Heart left ventricle (tissue), 13 donors: Measurements from ENCODE around the gene INSR.

Experiments used
- POLR2A ChIP-seq, 2 donors: fragments of 450-650 bp; IDR thresholded peaks; one replicate each; pipeline ENCODE4 v1.6.1; 2017; ENCODE audit warnings: antibody characterized with exemption in 2 of 2, mild to moderate bottlenecking in 2 of 2, moderate library complexity in 2 of 2
- TF ChIP-seq, protein P1 (sequence below), 12 donors: fragments of 200-600 bp; sonication (generic) in 4 of 12; IDR thresholded peaks; one replicate each; pipeline versions ENCODE4 v1.5.0 to v1.8.0; 2018 to 2022; ENCODE audit warnings: antibody characterized with exemption in 12 of 12, mild to moderate bottlenecking in 5 of 12
- donor health status: ischemic (EF 13 %, LVEDD 7.1; RV severe dilation, severe dysfunction).
- donor health status: DM: no; HTN: yes; CAD: no.
- donor health status: DM: no; HTN: no; CAD: no.
- donor health status: ischemic (EF 25% LVEDD 6.9; RV normal size, moderate dysfunction).
- donor health status: ischemic (EF 25% LVEDD 5.7; RV mildly dilated, moderate dysfunction).
- donor health status: ischemic (EF 35%, LVEDD 5.7; RV mildly dilated, moderate dysfunction).
- donor health status: nonischemic (EF 11% LVEDD 7.7; RV severe dilation, severe dysfunction).
- donor health status: DM: yes; HTN: yes; CAD: no.
- donor health status: PGD.
- donor health status: ischemic (EF 29% LVEDD 5.4; RV normal size, mild dysfunction).
- donor health status: nonischemic (EF 23%, LVEDD 6.1; RV moderate dilation, normal function).

DNA sequence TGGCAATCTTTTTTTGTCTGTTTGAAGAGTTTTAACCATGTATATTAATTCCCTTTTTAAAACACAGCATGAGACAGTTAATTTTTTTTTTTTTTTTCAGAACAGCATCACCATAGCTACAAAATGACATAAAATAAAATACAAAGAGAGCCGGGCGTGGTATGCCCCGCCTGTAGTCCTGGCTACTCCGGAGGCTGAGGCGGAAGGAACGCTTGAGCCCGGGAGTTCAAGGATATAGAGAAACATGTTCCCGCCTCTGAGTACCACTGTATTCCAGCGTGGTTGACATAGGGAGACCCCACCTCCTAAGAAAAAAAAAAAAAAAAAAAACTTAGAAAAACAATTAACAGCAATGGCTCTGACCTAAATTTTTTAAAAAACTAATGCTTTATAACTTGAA is 10.0 kb upstream of the INSR start:
- TF ChIP-seq, protein P1, sequence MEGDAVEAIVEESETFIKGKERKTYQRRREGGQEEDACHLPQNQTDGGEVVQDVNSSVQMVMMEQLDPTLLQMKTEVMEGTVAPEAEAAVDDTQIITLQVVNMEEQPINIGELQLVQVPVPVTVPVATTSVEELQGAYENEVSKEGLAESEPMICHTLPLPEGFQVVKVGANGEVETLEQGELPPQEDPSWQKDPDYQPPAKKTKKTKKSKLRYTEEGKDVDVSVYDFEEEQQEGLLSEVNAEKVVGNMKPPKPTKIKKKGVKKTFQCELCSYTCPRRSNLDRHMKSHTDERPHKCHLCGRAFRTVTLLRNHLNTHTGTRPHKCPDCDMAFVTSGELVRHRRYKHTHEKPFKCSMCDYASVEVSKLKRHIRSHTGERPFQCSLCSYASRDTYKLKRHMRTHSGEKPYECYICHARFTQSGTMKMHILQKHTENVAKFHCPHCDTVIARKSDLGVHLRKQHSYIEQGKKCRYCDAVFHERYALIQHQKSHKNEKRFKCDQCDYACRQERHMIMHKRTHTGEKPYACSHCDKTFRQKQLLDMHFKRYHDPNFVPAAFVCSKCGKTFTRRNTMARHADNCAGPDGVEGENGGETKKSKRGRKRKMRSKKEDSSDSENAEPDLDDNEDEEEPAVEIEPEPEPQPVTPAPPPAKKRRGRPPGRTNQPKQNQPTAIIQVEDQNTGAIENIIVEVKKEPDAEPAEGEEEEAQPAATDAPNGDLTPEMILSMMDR (IDR thresholded peaks at IDR 0.05): no peak
- no peak for TF ChIP-seq POLR2A (IDR thresholded peaks at IDR 0.05)
